ENCODE measurements around the gene GIT1.
"Not testable (repeated sequence)": the region's sequence is repeated elsewhere in the genome, so short reads cannot be mapped to it uniquely, and the experiment has no call there.

GIT1 gene

DNA sequence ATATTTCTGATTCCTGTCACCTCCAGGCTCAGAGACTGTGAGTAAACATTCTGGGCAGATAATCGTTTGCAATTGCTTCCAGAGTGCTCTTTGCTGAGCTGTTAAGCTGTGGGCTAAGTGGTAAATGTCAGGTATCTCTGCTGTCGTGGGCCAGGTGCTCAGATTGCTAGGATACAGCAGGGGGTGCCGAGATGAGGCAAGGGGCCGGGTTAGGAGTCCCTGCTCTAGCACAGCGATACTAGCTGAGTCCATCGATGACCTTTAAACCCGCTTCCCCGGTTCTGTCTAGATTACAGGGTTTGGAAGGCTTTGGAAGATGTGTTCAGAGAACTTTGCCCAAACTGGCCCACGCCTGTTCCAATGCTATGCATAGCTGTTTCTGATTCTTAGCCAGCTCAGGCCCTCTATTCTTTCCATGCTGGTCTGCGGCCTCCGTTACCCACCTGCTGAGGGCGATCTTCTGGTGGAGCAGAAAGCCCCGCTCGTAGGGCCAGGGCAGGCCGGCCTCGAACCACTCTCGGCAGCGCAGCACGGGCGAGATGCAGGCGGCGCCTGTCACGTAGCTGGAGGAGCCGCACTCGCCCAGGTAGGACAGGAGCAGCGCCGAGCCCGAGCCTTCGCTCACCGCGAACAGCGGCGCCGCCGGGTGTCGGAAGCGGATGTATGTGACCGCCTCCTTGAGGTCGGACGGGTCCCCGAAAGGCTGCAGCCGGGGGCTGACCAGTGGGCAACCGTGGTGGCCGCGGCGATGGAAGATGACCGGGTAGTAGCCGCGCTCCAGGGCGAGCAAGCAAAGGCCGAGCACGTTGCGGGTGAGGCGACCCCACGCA is 23.6 kb downstream of the GIT1 start:
- DNase-seq: no peak

DNA sequence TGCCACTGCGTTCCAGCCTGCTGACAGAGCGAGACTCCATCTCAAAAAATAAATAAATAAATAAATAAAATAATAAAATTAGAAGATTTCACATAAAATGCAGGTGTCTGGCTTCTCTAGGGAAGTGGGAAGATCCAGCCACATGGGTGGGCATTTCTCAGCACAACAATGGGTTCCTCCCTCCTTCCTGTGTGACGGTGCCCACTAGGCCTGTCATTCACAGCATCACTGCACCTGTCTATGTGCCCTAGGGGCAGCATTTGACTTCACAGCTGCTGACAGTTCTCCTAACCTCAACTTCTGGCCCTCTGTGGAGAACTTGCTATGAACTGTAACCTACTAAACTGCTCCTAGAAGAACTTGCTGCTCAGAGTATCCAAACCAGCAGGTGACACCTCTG is 25.6 kb downstream of the GIT1 start:
- no peak for DNase-seq

DNA sequence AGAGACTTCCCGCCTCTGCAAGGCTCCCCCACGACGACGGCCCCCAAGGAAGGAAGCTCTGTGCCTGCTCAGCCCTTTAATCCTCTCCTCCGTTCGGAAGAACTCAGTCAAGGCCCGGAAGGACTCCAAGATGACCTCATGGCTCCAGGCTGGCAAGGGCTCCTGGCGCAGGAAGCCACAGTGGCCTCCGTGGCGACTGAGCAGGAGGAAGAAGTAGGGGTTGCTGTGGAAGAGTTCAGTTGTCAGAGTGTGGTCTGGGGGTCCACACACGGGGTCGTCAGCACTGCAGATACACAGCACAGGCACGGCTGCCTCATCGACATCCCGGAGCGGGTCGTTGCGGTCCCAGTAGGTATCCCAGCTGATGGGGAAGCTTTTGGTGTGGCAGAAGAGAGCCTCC is 26.8 kb downstream of the GIT1 start:
- DNase-seq: no peak

DNA sequence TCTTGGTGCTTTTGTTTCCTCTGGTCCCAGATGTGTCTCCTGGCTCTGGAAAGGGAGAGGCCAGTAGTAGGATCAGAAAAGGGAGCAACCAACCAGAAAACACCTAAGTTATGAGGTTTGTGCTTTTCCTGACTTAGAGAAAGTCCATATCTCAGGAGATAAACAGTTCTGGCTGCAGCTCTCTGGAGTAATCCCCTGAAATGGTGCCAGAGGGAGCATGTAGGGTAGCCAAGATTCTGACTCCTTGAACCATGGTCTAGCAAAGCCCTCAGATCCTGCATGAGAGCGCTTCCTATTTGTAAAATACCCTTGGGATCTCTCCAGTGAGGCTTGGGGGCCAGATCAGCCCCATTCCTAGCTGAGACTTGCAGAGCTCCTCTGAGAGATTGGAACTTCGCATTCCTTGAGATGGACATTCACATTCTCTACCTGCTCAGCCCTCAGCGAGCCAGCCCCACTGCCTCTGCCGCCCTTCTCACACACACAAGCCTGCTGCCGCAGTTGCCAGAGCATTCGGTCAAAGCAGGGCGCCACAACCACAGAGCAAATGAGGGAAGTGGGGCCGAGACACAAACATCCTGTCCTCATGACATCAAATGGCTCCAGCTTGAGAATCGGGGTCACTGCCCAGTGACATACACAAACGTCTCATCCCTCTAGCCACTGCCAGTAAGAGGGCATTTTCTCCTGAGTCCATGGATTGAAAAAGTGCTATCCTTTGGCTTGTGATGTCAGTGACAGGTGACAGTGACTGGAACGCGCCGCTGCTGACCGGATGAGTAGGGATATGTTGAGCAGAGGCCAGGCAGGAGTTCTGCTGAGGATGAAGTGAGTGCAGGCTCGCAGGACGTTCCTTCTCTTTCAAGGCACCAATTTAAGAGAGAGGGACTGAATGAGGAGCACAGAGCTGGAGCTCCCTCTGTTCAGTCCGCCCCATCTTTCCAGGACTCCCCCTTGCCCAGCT is 27.6 kb downstream of the GIT1 start:
- DNase-seq: no peak

DNA sequence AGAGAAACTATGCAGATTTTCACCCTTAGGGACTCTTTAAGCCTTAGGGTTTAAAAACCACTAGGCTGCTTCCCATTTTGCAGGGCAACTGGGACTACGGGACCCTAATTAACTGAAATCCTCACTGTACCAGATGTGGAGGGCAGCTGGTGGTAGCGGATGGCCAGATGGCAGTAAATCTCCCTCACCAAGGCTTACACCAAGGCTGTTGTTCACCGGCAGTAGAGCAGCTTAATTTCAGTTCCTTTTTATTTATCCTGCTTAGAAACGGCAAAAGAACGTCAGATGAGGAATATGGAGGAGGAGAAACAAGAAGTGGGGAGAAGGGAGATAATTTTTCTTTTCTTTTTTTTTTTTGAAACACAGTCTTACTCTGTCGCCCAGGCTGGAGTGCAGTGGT is 29.1 kb downstream of the GIT1 start:
- no peak for DNase-seq

DNA sequence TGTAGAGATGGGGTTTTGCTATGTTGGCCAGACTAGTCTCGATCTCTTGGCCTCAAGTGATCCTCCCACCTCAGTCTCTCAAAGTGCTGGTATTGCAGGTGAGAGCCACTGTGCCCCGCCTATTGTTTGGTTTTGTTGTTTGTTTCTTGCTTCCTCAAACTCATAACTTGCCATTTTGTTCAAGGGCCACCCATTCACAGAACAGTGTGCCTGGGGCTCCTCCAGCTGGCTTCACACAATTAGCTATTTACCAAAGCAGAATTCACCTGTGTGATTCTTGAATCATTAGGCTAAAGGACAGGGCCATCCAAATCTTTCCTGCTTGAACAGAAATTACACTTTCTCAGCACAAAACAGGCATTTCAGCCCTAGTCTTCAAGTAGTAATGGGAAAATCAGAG is 29.8 kb downstream of the GIT1 start:
- DNase-seq: no peak

DNA sequence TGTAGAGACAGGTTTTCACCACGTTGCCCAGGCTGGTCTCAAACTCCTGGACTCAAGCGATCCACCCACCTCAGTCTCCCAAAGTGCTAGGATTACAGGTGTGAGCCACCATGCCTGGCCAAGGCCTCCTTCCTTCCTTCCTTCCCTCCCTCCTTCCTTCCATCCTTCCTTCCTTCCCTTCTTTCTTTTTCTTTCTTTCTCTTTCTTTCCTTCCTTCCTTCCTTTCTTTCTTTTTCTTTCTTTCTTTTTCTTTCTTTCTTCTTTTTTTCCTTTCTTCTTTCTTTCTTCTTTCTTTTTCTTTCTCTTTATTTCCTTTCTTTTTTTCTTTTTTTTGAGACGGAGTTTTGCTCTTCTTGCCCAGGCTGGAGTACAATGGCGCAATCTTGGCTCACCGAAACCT is 31.3 kb downstream of the GIT1 start:
- DNase-seq: not testable (repeated sequence)

DNA sequence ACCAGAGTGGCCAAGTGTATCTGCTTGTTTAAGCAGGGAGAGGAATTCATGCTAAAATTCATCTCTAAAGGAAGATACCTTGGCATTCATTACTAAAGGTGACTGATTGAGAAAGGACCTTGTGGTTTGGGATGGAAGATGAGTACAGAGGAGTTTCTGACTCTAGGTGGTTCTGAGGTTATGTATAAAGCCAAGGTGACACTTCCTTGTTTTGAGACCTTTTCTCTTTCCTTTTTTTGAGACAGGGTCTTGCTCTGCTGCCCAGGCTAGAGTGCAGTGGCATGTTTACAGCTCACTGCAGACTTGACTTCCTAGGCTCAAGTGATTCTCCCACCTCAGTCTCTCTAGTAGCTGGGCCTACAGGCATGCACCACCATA is 31.7 kb downstream of the GIT1 start:
- DNase-seq: no peak

DNA sequence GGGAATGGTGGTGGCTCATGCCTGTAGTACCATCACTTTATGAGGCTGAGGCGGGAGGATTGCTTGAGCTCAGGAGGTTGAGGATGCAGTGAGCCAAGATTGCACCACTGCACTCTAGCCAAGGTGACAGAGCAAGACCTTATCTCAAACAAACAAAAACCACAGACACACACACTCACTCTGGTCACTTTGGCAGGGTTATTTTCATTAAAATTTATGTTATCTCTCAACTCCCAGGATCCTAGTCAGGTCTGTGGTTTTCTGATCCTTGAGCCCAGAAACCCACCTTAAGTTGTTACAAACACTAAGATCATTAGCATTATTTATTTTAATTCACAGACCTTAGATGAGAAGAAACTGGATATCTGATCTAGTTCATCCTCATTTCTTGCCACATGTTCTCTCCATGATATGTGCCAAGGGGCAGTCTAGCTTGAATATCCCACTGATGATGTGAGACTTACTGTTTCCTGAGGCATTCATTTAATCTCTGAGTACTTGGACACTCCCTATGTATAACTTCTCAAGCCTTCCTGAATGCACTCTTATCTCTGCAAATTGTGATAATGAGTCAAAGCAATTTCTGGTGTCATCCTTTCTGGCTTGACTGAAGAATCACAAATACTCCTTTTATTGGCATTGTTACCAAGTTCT is 32.2 kb downstream of the GIT1 start:
- no peak for DNase-seq

DNA sequence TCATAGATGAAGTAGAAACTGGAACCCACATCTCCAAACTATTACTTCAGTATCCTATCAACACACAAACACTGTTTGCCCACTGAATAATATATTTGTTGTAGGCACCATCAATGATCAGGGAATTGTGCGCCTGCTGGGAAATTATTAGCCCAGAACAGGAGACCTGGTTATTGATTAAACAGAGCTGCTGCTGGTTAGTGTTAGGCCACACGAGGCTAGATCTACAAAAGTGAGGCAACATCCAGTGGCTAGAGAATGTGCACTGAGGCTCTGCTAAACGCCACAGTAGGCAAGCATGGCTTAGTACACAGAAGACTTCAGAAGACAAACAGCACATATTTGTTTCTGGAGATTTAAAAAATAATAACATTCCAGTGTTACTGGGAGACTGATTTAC is 33.6 kb downstream of the GIT1 start:
- DNase-seq: no peak

DNA sequence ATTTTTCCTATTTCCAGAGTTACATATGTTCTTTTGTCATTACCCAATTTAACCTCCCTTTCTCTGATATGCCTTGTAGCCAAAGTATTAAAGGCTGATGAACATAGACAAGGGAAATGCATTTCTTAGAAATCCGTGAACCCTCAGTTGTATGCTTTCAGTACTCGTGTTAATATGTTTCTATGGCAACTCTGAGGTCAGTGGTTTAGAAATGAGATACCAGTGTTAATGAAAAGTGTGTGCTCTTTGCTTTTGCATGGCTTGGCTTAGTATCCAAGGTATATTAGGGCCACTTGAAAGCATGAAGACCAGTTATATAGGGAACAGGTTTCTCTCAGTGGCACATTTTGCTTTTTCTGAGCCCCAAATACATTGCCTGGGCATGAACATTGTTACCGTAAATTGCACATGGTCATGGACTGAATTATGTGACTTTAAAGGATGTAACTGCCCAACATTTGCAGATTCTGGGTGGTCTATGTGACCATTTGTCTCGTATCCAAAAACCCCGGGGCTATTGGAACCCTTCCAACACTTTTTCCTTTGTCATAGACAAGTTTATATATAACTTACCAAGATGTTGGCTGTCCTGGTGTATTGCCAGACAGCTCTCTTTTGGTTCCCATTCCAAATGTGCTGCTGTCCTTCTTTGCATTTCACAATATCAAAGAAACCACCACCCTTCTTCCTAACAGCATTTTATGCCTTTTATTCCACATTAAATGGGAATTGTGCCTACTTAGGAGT is 40.1 kb downstream of the GIT1 start:
- no peak for DNase-seq

DNA sequence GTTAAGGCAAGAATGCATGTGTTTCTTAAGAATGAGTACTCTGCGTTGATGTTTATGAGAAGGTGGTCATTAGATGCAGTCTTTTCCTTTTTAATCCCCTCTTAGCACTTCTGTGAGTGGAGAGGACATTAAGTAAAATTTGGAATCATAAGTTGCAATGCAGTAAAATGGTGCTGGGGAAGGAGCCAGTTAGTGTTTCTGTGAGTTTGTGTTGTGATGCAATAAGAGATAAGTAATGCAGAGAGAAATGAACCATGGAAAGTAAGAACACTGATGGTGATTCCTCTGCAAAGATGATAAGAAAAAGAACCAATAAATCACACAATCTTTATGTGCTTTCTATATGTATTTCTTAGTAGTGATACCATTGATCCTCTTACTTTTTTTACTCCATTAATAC is 42.6 kb downstream of the GIT1 start:
- DNase-seq: no peak

DNA sequence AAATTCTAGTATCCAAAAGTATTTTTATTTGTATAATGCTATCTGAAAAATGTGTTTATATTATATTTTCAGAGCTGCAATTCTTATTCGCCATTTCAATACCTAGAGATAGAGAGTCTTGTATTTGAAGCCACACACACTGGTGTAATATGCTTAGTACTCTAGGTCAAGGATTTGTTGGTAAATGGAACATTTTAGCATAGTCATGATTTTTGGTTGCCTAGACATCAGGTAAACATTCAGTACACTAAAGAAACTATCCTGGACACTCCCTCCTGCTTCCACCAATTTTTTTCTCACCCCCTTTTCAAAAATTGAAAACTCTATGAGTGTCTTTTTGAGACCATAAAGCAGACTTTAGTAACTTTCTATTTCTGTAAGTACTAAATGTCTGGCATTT is 43.4 kb downstream of the GIT1 start:
- no peak for DNase-seq

DNA sequence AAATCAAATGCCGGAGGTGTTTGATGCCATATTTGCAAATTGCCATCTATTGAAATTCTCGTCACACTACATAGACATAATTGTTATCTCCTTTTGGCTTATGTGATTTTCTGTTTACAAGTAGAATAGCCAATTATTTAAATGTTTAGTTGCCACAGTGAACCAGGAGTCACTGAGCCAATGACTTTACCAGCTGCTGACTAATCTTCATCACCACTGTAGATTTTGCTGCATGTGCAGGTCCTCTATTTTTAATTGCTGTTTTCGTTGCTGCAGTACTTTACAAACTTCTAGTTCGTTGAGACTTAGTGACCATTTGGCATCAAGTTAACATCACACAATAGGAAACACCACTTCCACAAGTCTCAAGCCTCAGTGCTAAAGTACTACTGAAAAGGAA is 45.4 kb downstream of the GIT1 start:
- DNase-seq: no peak

DNA sequence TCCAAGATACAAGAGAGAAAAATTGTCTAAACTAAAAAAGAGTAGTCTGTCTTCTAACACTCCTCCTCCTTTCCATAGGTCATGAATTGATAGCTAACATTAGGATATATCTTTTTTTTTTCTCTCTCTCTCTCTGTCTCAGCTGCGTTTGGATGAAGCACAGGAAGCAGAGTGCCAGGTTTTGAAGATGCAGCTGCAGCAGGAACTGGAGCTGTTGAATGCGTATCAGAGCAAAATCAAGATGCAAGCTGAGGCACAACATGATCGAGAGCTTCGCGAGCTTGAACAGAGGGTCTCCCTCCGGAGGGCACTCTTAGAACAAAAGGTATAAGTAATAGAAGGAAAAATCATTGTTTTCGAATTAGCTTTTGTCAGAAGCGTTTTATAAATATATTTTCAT is 55.5 kb downstream of the GIT1 start:
- DNase-seq: no peak

DNA sequence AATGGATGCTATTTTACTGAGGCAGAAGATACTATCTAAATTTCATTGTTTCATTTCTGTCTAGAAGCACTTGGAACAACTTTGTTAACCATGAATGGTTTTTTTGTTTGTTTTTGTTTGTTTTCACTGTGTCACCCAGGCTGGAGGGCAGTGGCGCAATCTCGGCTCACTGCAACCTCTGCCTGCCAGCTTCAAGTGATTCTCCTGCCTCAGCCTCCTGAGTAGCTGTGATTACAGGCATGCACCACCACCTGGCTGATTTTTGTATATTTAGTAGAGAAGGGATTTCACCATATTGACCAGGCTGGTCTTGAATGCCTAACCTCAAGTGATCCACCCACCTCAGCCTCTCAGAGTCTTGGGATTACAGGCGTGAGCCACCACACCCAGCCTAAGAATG is 63.1 kb downstream of the GIT1 start:
- DNase-seq: no peak

DNA sequence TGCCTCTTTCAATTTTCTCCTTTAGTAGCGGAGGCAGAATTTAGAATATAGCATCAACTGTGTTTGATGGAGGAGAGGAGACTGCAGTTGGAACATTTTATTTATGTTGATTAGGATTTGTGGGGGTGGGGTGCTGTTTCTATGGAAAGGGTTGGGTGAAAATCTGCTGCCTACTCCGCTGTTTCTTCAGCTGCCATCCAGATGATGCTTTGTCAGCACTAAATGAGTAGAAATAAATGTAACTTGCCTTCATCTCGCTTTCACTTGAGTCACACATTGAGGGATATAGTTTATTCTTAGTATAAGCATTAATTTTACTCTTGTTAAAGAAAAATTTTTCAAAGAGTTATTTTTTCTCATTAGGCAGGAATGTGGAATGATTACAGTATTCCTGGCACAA is 64.8 kb downstream of the GIT1 start:
- DNase-seq: no peak
